Left ventricle myocardium inferior (tissue), 1 donor: ENCODE measurements around the gene PKDREJ. TPM values are rescaled to one million over a fixed set of nuclear protein-coding genes. Genes with fewer than 3 reads are reported as not detected.

Source experiments
- DNase-seq: peaks from one replicate; pipeline ENCODE4 v3.0.0-alpha.2; 2020
- H3K27ac ChIP-seq: fragments of 200-600 bp; replicated peaks from 2 replicates; pipeline ENCODE4 v1.8.0; 2021
- H3K27me3 ChIP-seq: fragments of 200-600 bp; 2 replicates; pipeline ENCODE4 v1.8.0; 2021; ENCODE audit warnings: low read depth
- H3K36me3 ChIP-seq: fragments of 200-600 bp; 2 replicates; pipeline ENCODE4 v1.8.0; 2021
- H3K4me1 ChIP-seq: fragments of 200-600 bp; 2 replicates; pipeline ENCODE4 v1.8.0; 2021
- H3K4me3 ChIP-seq: fragments of 200-600 bp; 2 replicates; pipeline ENCODE4 v1.8.0; 2021; ENCODE audit warnings: mild to moderate bottlenecking, moderate library complexity
- H3K9me3 ChIP-seq: fragments of 200-600 bp; replicated peaks from 2 replicates; pipeline ENCODE4 v1.8.0; 2021
- intact Hi-C: fragments of 100-400 bp; cut with micrococcal nuclease; formaldehyde crosslinking; loops from one replicate; pipeline ENCODE4 v1.11.0; 2022
- total RNA-seq: library from RNA; stranded (reverse); fragmentation: NEBNext Ultra II Directional; extraction: Animal tissue kit (Norgen Biotek cat#: 25700); gene quantifications from one replicate; pipeline ENCODE4 v1.2.1, GENCODE V29; 2021
- TF ChIP-seq, protein P1 (sequence below): fragments of 200-600 bp; IDR thresholded peaks from 2 replicates; pipeline ENCODE4 v1.8.0; 2021; ENCODE audit warnings: antibody characterized with exemption, mild to moderate bottlenecking, borderline replicate concordance
- donor health status: DM: no; HTN: yes; CAD: no; lungs with severe emphysema.

PKDREJ gene
- total RNA-seq, 1 donor from 2014 or later: 0.08 TPM

DNA sequence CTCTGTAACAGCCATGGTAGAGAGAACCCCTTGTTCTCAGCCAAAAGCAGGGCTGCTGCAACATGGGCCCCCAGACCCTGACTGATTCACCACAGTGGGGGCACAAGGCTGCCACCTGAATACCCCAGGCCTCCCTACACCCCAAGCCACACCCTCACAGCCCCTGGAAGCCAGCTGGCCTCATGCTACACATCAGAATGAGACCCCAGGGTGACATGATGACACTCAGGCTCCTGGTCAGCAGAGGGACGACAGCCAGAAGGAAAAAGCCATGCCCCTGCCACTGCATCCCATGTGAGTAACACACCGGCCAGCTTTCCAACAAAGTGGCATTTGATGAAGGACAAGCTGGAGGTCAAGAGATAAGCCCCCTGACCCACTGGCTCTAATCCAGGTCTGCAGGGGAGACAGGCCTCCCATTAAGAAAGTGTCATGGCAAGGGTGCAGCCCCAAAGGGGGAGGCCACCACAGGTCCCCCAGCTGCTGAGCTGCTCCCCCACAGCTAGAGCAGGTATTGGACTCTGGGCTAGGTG is 15.6 kb downstream of the PKDREJ start:
- Histone ChIP-seq H3K9me3 (no peaks in the 10 kb centered on the region), H3K27ac (peak overlapping the region; percentile 90), H3K4me1 (peaks cover 87% of the 10 kb centered on the region), H3K27me3 (no peaks in the 10 kb centered on the region), H3K36me3 (peaks cover 12% of the 10 kb centered on the region), H3K4me3 (peak overlapping the region; percentile 29)
- intact Hi-C loops: no loop called here
- no peak for DNase-seq
- TF ChIP-seq, protein P1, sequence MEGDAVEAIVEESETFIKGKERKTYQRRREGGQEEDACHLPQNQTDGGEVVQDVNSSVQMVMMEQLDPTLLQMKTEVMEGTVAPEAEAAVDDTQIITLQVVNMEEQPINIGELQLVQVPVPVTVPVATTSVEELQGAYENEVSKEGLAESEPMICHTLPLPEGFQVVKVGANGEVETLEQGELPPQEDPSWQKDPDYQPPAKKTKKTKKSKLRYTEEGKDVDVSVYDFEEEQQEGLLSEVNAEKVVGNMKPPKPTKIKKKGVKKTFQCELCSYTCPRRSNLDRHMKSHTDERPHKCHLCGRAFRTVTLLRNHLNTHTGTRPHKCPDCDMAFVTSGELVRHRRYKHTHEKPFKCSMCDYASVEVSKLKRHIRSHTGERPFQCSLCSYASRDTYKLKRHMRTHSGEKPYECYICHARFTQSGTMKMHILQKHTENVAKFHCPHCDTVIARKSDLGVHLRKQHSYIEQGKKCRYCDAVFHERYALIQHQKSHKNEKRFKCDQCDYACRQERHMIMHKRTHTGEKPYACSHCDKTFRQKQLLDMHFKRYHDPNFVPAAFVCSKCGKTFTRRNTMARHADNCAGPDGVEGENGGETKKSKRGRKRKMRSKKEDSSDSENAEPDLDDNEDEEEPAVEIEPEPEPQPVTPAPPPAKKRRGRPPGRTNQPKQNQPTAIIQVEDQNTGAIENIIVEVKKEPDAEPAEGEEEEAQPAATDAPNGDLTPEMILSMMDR: no peak

DNA sequence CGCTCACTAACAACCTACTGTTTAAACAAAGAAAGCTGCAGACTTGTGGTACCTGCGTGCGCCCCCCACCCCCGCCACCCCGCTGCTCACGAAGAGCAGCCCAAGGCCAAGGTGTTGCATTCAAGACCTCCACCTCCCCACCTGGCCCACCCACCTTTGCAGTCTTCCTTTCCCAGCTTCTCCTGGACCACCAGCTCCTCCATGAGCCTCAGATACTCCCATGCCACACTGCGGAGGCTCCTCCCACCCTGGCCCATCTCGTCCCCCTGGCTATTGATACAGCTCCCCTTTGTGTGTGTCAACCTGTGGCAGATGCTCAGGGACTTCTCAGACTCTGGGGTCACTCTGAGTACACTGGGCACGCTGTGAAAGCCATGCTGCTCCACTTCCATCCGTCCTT is 17.0 kb downstream of the PKDREJ start:
- intact Hi-C loops: no loop called here
- Histone ChIP-seq H3K36me3 (peaks cover 12% of the 10 kb centered on the region), H3K27ac (peak overlapping the region; percentile 90), H3K9me3 (no peaks in the 10 kb centered on the region), H3K4me3 (peak overlapping the region; percentile 29), H3K27me3 (no peaks in the 10 kb centered on the region), H3K4me1 (peaks cover 94% of the 10 kb centered on the region)
- TF ChIP-seq, protein P1: no peak
- DNase-seq: no peak

DNA sequence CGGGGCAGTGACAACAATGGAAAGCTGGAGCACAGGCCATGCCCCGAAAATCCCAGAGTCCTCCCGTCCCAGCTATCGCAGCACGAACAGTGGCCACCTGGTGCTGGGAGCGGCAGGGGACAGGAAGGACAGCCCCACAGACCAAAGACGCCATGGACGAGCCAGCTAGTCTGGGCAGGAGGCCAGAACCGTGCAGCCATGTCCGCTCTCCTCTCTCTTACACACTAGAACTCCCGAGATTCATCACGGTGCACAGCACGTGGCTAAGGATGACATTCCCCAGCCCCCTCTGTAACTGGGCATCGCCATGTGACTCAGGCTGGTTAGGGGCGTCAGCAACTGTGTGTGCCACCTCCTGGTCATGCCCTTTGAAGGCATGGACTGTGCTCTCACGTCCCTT is 17.6 kb downstream of the PKDREJ start:
- intact Hi-C loops: no loop called here
- H3K4me1 ChIP-seq: peaks cover 94% of the 10 kb centered on the region
- peak; percentile 82 for DNase-seq
- no peaks in the 10 kb centered on the region for H3K27me3 ChIP-seq
- H3K4me3 ChIP-seq: peak overlapping the region; percentile 29
- no peaks in the 10 kb centered on the region for H3K9me3 ChIP-seq
- H3K27ac ChIP-seq: peak overlapping the region; percentile 90
- TF ChIP-seq, protein P1: no peak
- H3K36me3 ChIP-seq: peaks cover 12% of the 10 kb centered on the region

DNA sequence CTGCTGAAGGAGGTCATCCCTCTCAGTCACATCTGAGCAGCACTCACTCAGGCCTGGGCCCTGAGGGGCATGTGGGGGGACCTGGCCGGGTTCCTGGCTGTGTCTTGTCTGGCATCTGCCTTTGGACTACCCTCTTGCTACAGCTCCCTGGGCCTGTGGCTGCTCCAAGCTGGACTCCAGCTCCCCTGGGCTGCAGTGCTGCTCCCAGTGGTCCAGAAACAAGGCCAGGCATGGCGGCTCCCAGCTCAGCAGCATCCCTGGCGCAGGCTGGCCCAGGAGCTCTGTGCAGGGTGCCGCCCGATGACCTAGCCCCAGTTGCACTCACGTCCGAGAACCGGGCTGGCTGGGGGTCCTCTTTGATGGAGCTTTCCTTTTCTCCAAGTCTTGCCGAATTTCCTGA is 18.4 kb downstream of the PKDREJ start:
- Histone ChIP-seq H3K4me1 (peaks cover 95% of the 10 kb centered on the region), H3K27ac (peak overlapping the region; percentile 90), H3K27me3 (no peaks in the 10 kb centered on the region), H3K4me3 (peak overlapping the region; percentile 29), H3K9me3 (no peaks in the 10 kb centered on the region), H3K36me3 (peaks cover 12% of the 10 kb centered on the region)
- intact Hi-C loops: no loop called here
- TF ChIP-seq, protein P1: no peak
- no peak for DNase-seq

DNA sequence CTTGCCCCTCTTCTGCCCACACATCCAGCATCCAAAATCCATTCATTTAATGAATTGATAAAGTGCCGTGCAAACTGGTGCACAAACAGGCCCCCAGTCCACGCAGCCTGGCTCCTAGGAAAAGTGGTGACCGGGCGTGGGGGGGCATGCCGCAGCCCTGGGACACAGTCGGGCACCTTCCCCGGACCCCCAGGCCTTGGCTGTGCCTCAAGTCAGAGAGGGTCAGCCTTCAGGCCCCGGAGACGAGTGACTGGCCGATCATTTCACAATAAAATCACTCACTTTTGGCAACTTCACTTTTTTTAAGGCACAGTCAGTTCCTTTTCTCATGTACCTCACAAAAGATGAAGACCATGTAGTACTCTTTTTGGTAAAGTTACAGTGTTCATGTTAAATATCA is 21.1 kb downstream of the PKDREJ start:
- intact Hi-C loops: no loop called here
- Histone ChIP-seq H3K4me3 (no peak overlapping the region), H3K36me3 (peaks cover 28% of the 10 kb centered on the region), H3K9me3 (no peaks in the 10 kb centered on the region), H3K4me1 (peaks cover 92% of the 10 kb centered on the region), H3K27ac (peak overlapping the region; percentile 76), H3K27me3 (no peaks in the 10 kb centered on the region)
- TF ChIP-seq, protein P1: no peak
- no peak for DNase-seq
